Cerebellar cortex (tissue), 1 donor: ENCODE results near the gene PLG.
"Not testable (repeated sequence)": the region's sequence is repeated elsewhere in the genome, so short reads cannot be mapped to it uniquely, and the experiment has no call there.

Experiments
- DNase-seq: peaks from one replicate; pipeline ENCODE4 v3.0.0-alpha.2; 2015; ENCODE audit warnings: low spot score

The PLG gene

GRCh38 chr6:160701918-160702680, at the start of gene PLG:
Gene PLG, plus strand, starts transcription at chr6:160702244. Its CDS starts 61 bp downstream, at chr6:160702305.
- DNase-seq: not testable (repeated sequence)

DNA sequence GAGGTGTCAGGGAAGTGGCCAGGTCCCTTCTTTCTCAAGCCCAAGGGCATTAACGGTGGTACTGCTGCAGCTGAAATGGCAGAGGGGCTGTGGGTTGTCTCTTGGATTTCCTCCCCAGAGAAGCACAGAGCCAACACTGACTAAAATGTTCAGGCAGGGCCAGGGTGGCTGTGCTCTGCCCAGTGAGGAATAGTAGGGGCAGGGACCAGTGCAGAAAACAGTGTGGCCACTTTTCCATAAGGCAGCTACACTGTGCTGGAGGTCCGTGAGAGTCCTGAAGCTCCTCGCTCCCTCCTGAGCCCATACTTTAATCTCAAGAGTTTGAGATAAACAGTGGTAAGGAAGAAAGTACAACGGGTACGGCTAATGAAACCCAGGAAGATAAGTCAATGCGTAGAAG, 42.5 kb upstream of the PLG start:
- DNase-seq: no peak

GRCh38 chr6:160661216-160661615, 40.8 kb upstream of the PLG start:
- no peak for DNase-seq

DNA sequence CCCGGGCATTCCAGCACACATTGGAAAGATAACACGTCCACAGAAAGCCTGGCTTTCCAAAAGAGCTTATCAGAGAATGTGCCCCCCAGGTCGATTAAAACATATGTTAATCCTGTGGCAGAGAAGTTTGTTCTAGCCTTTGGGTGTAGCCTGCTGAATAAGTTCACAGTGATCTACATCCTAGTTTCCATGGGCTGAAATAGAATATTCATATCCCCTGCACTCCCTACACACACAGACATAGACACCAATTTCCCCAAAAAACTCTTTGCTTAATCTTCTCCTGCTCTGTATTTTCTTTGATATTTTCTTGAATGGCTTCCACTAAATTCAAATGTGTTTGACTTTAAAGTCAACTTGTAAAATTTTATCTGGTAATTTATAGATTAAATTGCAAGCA, 39.6 kb upstream of the PLG start:
- DNase-seq: no peak

DNA sequence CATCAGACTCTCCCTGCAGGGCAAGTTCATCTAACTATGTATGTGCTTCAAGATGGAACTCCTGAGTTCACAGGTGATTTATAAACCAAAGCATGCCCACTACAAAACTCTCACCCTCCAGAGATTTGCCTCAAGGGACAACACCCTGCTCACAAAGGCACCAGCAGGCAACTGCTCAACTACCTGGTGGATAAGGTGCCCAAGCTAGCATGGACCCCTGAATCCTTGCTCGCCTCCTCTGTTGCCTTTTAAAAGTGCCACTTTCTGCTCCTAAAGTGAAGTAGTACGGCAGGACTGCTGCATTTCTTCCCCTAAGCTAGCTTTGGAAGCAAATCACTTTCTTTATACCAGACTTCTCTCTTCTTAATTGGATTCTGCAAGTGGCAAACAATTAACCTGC, 39.2 kb upstream of the PLG start:
- DNase-seq: no peak

DNA sequence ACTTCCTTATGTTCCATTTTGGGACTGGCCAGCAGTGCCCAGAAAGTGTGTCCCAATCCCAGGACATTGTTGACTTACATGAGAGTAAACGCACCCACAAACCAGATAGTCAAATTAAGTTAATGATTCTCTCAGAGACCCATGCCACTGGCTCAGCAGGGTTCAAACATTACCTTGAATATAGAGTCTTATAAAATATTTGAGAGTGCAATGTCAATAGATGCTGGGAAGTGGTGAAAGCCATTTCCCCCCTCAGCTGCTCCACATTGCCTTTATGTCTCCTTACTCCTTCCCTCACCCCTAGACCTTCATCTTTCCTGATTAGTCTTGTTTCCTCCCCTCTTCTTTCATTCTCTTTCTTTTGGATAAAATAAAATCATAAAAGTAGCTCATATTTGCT, 37.8 kb upstream of the PLG start, which contains the start of gene LPA:
Gene LPA (minus strand): TSS at position 78 of the 400 bp plus-strand sequence. CDS start 61 bp downstream, at position 17.
- DNase-seq: not testable (repeated sequence)

DNA sequence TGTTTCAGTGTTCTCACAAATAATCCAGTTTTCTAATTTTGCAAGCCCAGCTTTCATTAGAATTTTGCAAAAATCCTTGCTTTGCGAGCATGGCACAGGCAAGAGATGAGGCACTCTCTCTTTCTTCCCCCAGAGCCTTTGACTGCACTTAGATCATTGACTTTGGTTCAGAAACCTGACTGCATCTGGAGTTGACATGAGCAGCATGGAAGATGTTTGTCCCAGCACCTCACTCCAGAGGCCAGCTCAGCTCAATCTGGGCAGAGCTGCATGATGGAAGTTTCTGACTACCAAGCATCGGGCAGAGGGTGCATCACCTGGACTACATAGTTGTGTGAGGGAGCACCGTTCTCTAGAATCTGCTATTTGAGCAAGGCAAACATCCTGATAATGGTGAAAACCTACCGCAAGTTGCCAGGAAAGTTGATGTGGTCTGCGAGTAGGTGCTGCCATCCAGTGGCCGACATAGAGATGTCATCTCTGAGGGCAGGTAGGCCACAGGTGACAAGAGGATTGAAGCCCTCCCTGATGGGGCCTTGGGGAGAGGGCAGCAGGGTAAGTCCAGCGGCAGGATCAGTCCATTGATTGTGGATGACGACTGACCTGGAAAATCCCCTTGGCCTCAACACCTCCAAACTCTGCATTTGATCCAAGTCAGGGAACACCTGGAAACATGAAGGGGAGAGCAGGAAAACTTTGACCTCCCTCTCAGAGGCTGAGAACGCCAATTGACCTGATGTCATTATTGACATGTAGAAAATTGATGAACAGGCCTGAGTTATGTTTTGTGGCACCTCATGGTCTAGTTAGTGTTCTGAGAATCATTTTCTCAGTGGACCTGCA, 34.2 kb upstream of the PLG start:
- peak; percentile 14 for DNase-seq

- DNase-seq: no peak
Measured at GRCh38 chr6:160668589-160668988, 33.5 kb upstream of the PLG start.

DNA sequence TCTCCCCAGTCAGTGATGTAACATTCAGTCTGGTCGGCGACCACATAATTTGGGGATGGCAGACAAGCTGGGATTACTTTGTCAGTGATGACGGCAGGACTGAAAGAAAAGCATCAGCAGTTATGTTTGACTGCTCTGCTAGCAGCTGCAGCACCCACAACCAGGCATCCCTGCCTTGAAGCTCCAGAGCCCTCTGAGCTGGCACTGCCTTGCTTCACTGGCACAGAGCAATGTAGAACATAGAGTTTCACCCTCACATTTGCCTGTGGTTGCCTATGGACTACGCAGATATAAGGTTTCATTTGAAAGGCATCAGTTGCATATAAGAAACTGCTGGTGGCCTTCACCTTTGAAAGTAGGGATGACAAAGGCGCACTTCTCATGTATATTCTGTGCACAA, 25.6 kb upstream of the PLG start:
- DNase-seq: not testable (repeated sequence)

- DNase-seq: no peak
Measured at GRCh38 chr6:160678230-160678629, 23.8 kb upstream of the PLG start.

DNA sequence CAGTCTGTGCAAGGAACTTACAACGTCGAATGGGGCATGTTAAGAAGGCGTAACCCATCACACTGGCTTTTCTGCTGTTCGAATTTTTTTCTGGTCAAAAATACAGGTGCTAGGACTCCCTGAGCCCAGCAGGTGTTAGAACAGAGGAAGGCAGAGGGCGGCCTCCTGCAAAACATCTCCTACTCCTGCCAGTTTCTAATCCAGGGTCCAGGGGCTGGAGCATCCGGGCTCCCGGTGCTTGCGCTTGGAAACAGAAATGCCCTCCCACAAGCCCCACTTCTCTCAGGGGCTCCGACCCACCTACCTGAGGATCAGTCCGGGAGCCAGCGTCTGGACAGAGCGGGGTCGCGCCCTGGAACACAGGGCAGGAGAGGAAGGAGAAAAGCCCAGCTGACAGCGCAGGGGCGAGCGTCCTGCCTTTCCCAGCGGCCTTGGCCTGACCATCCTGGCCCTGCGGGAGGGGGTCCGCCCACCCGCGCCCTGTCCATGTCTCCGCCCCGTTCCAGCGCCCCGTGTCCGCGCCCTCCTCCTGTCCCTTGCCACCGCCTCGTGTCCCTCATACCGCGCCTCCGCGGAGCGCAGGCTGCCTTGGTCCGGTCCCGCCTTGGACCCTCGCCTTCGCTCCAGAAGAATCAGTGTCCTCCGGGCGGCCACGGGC, 23.2 kb upstream of the PLG start:
- no peak for DNase-seq

GRCh38 chr6:160679402-160679769, 22.7 kb upstream of the PLG start:
- no peak for DNase-seq

DNA sequence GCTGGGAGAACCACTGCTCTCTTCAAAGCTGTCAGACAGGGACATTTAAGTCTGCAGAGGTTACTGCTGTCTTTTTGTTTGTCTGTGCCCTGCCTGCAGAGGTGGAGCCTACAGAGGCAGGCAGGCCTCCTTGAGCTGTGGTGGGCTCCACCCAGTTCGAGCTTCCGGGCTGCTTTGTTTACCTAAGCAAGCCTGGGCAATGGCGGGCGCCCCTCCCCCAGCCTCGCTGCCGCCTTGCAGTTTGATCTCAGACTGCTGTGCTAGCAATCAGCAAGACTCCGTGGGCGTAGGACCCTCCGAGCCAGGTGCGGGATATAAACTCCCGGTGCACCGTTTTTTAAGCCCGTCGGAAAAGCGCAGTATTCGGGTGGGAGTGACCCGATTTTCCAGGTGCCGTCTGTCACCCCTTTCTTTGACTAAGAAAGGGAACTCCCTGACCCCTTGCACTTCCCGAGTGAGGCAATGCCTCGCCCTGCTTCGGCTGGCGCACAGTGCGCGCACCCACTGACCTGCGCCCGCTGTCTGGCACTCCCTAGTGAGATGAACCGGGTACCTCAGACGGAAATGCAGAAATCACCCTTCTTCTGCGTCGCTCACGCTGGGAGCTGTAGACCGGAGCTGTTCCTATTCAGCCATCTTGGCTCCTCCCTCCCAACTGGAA, 16.8 kb upstream of the PLG start:
- not testable (repeated sequence) for DNase-seq

DNA sequence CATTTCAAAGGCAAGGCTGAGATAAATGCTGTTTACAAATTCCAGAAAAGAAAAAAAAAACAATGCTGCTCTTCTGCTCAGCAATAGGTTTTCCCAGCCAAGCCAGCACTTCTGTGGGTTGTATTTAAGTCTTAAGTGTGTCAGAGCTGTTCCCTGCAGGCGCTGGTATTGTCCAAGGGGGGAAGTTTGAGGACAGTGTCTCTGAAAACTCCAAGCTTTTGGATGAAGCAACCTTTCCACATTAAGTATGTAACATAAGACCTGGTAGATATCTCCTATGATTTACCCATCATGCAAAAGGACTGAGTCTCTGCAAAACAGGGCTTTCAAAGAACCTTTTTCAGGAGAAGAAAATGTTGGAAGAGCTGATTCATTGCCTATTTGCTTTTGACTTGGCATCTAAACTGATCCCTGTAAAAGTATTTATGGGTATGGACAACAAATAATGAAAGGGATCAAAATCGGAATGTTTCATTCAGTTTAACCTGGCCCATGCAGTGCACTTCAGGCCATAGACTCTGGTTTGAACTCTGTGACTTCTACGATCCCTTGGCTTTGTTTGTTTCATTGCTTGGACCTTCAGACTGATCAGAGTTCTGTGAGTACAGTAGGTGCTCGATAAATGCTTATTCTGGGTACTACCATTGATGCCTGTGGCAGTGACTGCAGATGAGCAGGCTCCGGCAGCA, 16.1 kb upstream of the PLG start:
- no peak for DNase-seq

GRCh38 chr6:160690458-160690857, 11.6 kb upstream of the PLG start:
- DNase-seq: no peak

DNA sequence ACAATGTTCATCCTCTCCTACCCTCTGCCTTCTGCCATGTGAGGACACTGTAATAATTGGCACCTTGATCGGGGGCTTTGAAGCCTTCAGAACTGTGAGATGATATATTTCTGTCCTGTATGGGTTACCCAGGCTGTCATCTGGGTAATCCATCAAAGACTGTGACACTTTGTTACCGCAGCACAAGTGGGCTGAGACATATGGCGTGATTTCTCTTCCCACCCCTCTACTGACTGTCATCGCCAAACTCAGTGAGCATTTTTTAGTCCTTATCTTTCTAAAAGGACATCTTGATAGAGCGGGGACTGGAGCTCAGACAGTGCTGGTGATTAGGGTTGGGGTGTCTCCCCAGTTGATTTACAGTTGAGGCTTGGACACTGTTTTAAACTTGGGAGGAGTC, 10.4 kb upstream of the PLG start:
- DNase-seq: no peak

DNA sequence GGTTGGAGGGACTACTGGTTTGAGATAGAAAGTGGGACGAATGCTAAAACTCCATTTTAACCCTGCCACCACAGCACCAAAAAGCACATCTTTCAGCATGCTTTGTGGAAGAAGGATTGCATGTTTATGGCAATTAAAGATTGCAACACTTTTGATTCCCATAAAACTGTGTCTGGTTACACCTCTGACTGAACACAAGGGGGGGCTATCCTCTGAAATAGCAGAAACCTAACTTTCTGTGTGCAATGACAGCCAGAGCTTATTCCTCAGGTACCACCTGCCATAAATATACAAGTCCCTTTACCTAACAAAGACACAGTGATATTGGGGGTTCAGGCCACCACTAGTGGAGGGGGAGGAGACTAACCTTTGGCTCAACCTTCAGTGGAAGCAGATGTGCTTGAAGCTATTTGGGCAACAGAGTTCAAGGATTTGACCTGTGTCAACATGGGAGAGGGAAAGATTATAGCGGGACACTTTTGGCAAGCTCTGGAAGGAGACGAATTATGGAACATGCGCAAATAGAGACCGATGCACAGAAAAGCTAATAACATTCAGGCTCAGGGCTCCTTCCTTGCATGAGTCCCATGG, 9.6 kb upstream of the PLG start:
- DNase-seq: no peak

DNA sequence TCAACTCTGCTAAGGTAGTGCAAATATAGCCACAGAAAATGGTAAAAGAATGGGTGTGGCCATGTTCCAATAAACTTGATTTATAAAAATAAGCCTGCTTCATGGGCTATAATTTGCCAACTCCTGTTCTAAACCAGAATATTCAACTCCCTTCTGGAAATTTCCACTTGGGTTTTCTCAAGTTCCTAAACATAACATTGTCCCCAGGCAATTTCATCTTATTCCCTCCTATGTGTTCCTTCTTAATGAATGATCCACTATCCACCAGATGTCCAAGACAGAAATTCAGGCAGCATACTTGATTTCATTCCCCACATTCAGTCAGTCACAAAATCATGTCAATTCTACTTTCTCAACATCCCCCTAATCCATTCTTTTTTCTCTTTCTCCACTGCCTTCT, 7.0 kb upstream of the PLG start:
- not testable (repeated sequence) for DNase-seq

- DNase-seq: not testable (repeated sequence)
Measured at GRCh38 chr6:160695622-160696021, 6.4 kb upstream of the PLG start.

DNA sequence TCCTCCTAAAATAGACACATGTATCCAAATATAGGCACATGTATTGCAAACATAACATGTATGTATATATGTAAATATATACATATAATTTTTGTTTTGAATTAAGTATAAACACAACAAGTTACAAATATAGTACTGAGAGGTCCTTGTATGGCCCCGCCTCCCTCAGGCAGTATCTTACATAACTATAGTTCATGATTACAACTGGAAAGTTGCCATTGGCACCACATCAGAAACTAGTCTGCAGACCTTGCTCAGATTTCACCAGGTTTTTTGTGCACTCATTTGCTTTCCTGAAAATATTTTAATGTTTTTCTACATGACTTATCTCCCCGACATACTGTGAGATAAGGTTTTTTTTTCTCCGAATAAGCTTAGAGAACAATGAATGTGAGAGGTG, 5.2 kb upstream of the PLG start:
- peak; percentile 2 for DNase-seq

DNA sequence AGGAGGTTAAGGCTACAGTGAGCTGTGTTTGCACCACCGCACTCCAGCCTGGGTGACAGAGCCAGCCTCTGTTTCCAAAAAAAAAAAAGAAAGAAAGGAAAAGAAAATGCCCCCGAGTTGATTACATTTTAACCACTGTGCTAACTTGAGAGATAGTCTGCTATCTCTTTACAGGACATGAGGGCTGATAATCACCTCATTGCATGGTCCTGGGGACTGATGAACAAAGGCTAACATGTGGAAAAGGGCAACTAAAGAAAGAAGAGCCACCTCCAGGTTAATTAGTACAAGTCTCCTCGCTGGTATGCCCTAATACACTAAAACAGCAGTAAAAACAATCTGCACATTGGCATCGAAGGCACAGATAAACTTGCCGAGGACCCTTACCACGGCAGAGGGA, 4.2 kb upstream of the PLG start:
- no peak for DNase-seq
